ENCODE results near the gene CFAP69.

The CFAP69 gene, protein sequence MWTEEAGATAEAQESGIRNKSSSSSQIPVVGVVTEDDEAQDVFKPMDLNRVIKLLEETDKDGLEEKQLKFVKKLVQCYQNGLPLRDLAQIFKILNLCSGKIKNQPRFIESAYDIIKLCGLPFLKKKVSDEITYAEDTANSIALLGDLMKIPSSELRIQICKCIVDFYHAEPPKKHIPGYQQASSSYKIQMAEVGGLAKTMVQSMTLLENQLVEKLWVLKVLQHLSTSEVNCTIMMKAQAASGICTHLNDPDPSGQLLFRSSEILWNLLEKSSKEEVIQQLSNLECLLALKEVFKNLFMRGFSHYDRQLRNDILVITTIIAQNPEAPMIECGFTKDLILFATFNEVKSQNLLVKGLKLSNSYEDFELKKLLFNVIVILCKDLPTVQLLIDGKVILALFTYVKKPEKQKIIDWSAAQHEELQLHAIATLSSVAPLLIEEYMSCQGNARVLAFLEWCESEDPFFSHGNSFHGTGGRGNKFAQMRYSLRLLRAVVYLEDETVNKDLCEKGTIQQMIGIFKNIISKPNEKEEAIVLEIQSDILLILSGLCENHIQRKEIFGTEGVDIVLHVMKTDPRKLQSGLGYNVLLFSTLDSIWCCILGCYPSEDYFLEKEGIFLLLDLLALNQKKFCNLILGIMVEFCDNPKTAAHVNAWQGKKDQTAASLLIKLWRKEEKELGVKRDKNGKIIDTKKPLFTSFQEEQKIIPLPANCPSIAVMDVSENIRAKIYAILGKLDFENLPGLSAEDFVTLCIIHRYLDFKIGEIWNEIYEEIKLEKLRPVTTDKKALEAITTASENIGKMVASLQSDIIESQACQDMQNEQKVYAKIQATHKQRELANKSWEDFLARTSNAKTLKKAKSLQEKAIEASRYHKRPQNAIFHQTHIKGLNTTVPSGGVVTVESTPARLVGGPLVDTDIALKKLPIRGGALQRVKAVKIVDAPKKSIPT

DNA sequence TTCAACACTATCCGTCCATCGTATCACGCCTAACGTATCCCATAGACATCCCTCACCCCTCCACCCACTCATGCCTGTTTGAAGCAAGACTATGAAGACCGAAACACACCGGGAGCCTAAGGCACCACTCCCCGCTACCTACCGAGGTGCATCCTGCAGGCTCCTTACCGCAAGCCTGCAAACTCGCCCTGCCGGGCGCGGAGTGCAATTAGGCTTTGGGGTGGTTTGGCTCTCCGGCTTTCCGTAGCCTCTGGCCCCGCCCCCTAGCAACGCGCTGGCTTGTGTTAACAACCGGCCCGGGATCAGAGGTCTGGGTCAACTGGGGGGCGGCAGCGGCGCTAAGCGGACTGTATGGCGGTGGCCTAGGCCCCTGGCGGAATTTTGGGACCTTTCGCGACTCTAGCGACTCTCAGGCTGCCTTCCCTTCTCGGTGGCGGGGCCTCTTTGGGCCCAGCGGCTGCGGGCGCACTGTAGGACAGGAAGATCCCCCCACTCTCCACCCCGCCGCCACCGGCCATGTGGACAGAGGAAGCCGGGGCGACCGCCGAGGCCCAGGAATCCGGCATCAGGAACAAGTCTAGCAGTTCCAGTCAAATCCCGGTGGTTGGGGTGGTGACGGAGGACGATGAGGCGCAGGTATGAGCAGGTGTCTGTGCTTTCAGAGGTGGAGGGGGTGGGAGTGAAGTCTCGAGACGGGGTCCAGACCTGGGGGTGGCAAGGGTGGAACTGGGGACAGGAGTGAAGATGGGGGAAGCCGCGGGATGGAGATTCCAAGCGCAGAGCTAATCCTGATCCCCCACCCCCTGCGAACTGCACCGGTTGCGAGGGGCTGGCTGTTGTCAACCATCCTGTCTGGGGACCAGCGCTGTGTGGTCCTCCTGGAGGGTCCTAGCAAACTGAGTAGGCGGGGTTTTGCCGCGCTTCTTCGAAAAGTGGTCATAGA, at the start of gene CFAP69:
Gene CFAP69, plus strand, starts transcription at position 266 of the 943 bp plus-strand sequence. Its CDS starts 251 bp downstream, at position 517.
- peak; percentile 96 for DNase-seq (ENCODE audit: low spot score)

- DNase-seq (ENCODE audit: low spot score): no peak
Measured at GRCh38 chr7:90201500-90202195, 43.3 kb upstream of the CFAP69 start.

DNA sequence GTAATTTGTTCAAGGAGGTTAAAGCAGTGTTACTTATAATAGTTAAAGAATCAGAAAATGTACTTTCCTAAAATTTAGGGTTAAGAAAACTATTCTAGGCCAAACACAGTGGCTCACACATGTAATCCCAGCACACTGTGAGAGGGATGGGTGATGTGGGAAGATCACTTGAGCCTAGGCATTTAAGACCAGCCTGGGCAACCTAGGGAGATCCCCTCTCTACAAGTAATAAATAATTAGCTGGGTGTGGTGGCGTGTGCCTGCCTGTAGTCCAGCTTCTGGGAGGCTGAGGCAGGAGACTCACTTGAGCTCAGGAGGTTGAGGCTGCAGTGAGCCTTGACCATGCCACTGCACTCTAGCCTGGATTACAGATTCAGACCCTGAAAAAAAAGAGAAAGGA, 37.0 kb upstream of the CFAP69 start:
- no peak for DNase-seq (ENCODE audit: low spot score)

DNA sequence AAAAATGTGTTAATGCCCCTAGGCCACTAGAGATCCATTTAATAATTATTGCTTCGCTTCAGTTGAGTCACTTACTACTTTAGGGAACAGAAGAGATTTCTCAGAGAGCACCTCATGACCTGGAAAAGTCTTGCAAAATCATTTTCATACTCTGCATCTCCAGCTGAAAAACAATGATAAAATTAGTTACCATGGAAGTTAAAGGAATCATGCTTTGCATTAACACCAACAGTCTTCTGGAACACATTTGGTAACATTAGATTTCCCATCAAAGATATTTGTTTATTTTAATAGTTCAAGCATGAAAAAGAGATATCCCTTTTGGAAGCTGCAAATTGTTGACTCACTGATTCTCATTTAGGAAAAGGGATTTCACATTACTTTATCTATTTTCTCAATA, 35.2 kb upstream of the CFAP69 start:
- no peak for DNase-seq (ENCODE audit: low spot score)

DNA sequence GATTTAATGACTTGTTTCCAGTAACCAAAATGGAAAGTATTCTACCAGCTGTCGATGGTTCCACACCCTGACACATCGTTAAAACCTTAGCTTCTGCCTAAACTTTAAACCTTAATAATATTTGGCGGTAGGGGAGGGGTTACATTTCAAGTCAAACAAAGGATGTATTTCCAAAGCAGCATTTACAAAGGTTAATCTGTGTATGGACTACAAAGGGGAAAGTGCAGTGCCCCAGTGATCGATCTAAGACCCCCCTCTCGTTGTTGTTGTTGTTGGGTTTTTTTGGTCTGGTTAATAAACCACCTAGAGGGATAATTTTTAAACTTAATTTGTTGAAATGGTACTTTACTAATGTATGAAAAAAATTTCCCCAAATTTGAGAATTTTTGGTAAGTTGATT, 34.5 kb upstream of the CFAP69 start:
- no peak for DNase-seq (ENCODE audit: low spot score)

DNA sequence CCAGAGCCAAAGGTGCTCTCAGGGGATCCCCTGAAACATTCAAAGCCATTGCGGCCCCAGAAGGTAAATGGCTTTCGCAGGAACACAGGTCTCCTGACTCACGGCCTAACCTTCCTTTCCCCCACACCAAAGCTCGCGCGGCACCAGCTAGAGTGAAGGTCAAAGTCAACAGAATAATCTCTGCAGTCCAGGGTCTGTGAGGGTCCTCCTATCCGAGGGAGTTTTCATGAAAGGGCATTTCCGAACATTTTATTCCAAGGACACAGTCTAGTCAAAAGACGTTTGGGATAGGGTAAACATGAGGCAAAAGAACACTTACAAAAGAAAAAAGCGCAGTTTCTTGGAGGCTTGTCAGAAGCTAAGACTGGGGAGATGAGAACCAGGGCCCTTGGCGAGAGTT, 34.0 kb upstream of the CFAP69 start:
- DNase-seq (ENCODE audit: low spot score): no peak

DNA sequence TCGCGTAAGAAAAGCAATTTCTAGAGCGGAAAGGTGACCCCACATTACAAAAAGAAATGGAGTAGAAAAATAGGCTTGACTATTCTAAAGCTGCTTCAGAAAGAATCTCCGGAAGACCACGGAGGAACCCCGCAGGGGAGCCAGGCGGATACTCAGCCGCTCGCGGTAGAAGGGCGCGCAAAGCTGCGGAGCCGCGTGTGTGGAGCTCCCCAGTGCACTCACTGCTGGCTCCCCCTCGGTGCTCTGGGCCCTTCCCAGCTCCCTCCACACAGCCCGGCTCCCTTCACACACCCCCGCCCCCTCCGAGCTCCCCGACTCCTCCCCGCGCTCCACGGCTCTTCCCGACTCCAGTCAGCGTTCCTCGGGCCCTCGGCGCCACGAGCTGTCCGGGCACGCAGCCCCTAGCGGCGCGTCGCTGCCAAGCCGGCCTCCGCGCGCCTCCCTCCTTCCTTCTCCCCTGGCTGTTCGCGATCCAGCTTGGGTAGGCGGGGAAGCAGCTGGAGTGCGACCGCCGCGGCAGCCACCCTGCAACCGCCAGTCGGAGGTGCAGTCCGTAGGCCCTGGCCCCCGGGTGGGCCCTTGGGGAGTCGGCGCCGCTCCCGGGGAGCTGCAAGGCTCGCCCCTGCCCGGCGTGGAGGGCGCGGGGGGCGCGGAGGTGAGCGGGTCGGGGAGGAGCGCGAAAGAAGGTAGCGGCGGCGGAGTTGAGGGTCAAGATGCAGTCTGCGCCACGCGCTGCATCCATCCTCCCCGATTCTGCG, 33.4 kb upstream of the CFAP69 start, which contains the start of gene STEAP2:
Gene STEAP2, plus strand, starts transcription at position 350 of the 758 bp plus-strand sequence. CDS start 13,343 bp downstream, outside the sequence.
- DNase-seq (ENCODE audit: low spot score): peak; percentile 97

- DNase-seq (ENCODE audit: low spot score): no peak
Measured at GRCh38 chr7:90212149-90212495, 32.9 kb upstream of the CFAP69 start.

GRCh38 chr7:90213521-90213920, 31.5 kb upstream of the CFAP69 start:
- DNase-seq (ENCODE audit: low spot score): no peak

GRCh38 chr7:90216080-90216674, 28.8 kb upstream of the CFAP69 start:
- peak; percentile 11 for DNase-seq (ENCODE audit: low spot score)

DNA sequence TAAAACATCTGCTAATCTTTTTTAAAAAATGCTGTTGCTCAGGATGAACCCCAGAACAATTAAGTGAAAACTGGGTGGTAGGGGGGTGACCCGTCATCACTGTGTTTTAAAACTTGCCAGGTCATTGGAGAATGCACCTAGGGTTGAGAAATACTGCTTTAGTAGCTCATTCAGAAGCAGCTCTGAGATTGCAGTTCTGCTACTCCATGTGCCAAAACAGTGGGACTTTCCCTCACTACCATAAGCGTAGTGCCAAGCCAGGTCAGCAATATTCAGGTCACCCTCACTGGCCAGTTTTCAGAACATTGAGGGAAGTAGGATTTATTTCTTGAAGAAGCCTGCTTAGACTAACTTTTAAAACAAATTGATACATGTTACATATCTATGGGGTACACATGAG, 28.2 kb upstream of the CFAP69 start:
- DNase-seq (ENCODE audit: low spot score): no peak

DNA sequence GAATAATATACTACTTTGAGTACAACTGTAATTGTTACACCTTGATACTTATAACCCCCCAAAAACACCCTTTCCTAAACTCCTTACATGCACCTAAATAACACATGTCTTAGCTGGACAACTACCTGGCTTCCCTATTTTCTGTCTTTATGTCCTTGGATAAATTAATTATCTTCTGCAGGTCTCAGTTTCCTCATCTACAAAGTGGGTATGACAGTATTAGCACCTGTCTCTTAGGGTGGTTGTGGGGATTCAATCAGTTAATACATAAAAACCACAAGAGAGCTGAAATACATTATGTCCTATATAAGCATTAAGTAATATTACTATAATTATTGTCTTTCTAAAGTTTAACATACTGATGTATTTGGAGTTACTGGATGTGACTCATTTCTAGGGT, 22.6 kb upstream of the CFAP69 start:
- no peak for DNase-seq (ENCODE audit: low spot score)

DNA sequence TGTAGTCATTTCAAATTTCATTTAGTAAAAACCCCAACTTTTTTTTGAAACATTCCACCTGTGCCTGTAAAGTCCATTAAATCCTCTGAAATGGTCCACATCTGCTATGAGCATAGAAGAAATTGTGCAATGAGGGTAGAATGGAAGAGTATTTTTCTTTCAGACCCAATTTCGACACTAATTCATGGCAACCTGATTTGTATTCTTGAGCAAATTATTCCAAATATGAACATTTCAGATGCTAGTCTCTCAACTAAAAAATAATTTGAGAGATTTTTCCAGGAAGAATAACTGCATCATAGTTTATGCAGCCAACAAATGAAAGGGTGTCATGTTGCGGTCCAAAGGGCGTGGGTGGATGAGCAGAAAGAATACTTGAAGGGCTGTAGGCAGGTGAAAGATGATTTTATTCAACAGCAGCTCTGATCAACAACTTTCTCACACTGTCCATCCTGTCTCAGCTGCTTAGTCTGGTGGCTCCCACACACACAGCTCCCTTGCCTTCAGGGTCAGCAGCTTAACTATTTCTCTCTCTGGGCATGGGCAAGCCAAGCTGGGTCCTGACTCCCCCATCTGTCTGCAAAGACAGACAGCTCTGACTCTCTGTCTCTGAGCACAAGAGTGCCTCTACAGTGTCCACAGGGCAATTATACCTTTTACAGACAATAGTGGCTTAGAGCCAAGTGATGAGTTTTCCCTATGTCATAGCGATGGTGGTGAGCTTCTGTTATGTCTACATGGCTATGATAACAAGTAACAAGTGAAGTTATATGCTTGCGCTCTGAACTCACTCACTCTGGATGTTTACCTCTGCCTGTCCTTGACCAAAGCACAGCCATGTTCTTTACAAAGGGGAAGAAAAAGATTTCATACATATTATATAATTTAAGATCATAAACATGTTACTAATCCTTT, 21.9 kb upstream of the CFAP69 start:
- DNase-seq (ENCODE audit: low spot score): peak; percentile 24

- no peak for DNase-seq (ENCODE audit: low spot score)
Measured at GRCh38 chr7:90224195-90224594, 20.8 kb upstream of the CFAP69 start.

GRCh38 chr7:90225181-90225580, 19.8 kb upstream of the CFAP69 start:
- DNase-seq (ENCODE audit: low spot score): no peak

DNA sequence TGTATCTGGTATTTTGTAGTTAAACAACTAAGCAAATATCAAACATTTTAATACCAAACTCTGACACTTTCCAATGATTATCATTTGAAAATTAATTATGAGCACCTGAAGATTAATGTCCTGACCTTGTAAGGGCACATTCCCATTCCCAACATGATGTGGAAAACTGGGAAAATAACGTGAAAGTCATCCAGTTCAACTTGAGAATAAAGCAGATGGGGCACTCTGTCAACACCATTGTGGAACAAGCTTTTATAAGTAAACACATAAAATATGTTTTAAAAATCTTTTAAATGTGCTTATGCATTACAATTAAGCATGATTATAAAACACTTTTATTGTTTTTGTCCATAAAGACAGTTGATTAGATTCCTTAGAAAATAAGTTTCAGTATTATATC, 19.4 kb upstream of the CFAP69 start:
- no peak for DNase-seq (ENCODE audit: low spot score)

GRCh38 chr7:90227259-90227658, 17.7 kb upstream of the CFAP69 start:
- no peak for DNase-seq (ENCODE audit: low spot score)

DNA sequence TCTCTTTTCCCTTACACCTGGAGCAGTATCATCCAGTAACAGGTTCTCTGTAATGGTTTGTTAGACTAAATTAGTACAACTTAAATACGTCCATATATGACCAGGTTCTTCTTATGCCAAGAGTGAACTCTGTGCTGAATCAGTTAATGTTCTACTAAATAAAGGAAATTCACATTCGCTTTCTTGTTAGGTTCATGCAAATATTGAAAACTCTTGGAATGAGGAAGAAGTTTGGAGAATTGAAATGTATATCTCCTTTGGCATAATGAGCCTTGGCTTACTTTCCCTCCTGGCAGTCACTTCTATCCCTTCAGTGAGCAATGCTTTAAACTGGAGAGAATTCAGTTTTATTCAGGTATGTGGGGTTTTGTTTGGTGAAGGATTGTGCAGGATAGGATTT, 15.3 kb upstream of the CFAP69 start:
- DNase-seq (ENCODE audit: low spot score): no peak

DNA sequence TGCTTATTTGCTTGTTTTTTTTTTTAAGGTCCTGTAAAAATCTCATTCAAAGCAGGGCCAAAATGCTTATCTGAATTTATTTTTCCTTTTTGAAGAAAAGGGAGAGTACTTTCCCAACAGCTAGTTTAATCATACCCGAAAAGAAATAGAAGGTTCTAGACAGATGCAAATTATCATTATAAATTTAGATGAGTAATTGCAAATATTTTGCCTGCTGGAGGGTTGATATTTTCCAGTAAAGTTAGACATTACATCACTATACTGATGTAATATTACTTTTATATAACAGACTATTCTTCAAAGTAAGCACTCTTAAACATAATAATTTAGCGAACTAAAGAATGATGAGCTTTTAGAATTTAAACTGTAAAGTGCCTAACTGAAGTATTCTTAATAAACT, 14.1 kb upstream of the CFAP69 start:
- DNase-seq (ENCODE audit: low spot score): no peak

Data from AG20443 (cell line).